HepG2 (cell line): ENCODE data around the gene NLE1. TPM values are rescaled to one million over a fixed set of nuclear protein-coding genes. Genes with fewer than 3 reads are reported as not detected.

Experiments
- EHMT2 ChIP-seq: fragments of 200-600 bp; sonication (generic); IDR thresholded peaks from 2 replicates; pipeline ENCODE4 v1.7.0; 2017; ENCODE audit warnings: antibody characterized with exemption, low read depth, low read length, borderline replicate concordance
- EZH2 ChIP-seq: conservative IDR thresholded peaks from 2 replicates; pipeline ENCODE4 v1.6.1; 2012; ENCODE audit warnings: mild to moderate bottlenecking, low read depth, low read length, moderate library complexity
- GATA4 ChIP-seq: sonication (generic); IDR thresholded peaks from 2 replicates; pipeline ENCODE4 v1.6.1; 2016; ENCODE audit warnings: antibody characterized with exemption, low read depth, borderline replicate concordance
- JDP2 ChIP-seq: sonication (generic); formaldehyde crosslinking; IDR thresholded peaks from 2 replicates; pipeline ENCODE4 v1.8.1; 2022; ENCODE audit warnings: missing genetic modification reagents, borderline replicate concordance
- JUND ChIP-seq: sonication (generic); formaldehyde crosslinking; IDR thresholded peaks from 2 replicates; pipeline ENCODE4 v1.8.0; 2022; ENCODE audit warnings: mild to moderate bottlenecking, missing genetic modification reagents
- KDM5B ChIP-seq: sonication (generic); formaldehyde crosslinking; IDR thresholded peaks from 2 replicates; pipeline ENCODE4 v1.4.0; 2020; ENCODE audit warnings: missing genetic modification reagents, mild to moderate bottlenecking, borderline replicate concordance
- KMT2B ChIP-seq: IDR thresholded peaks from 2 replicates; pipeline ENCODE4 v1.6.1; 2016; ENCODE audit warnings: missing genetic modification reagents, missing compliant biosample characterization
- MTA1 ChIP-seq: sonication (generic); formaldehyde crosslinking; IDR thresholded peaks from 2 replicates; pipeline ENCODE4 v1.4.0; 2020; ENCODE audit warnings: missing genetic modification reagents, mild to moderate bottlenecking, borderline replicate concordance
- MZF1 ChIP-seq: sonication (generic); formaldehyde crosslinking; IDR thresholded peaks from 2 replicates; pipeline ENCODE4 v1.8.1; 2023; ENCODE audit warnings: mild to moderate bottlenecking, missing genetic modification reagents, borderline replicate concordance
- SIN3A ChIP-seq: IDR thresholded peaks from 2 replicates; pipeline ENCODE4 v1.6.1; 2011; ENCODE audit warnings: low read depth, mild to moderate bottlenecking, control low read depth, low read length, borderline replicate concordance
- TEAD2 ChIP-seq: sonication (generic); formaldehyde crosslinking; IDR thresholded peaks from 2 replicates; pipeline ENCODE4 v1.9.0; 2021; ENCODE audit warnings: missing genetic modification reagents
- ZNF124 ChIP-seq: sonication (generic); formaldehyde crosslinking; IDR thresholded peaks from 2 replicates; pipeline ENCODE4 v1.4.0; 2020; ENCODE audit warnings: missing genetic modification reagents
- ZNF24 ChIP-seq: fragments of 450-650 bp; IDR thresholded peaks from 2 replicates; pipeline ENCODE4 v1.6.1; 2017; ENCODE audit warnings: antibody characterized with exemption, mild to moderate bottlenecking
- ZNF558 ChIP-seq: sonication (generic); formaldehyde crosslinking; IDR thresholded peaks from 2 replicates; pipeline ENCODE4 v1.9.0; 2022; ENCODE audit warnings: mild to moderate bottlenecking, missing genetic modification reagents, borderline replicate concordance
- ZNF792 ChIP-seq: IDR thresholded peaks from 2 replicates; pipeline ENCODE4 v1.6.1; 2016
- polyA plus RNA-seq, 8 experiments: library from polyadenylated mRNA; depleted of rRNA in 3 of 8; stranded (reverse) in 7 of 8; unstranded in 1 of 8; fragments of >200 nt; fragmentation: Illumina TruSeq in 4 of 8; extraction: Trizol in 4 of 8; gene quantifications; 2 replicates each; pipeline versions ENCODE4 v1.2.1 to v1.2.3, GENCODE V29; 2011 to 2016; ENCODE audit warnings: low read depth in 4 of 8, missing spikeins in 1 of 8, mixed read lengths in 1 of 8; ENCODE audit not compliant: insufficient read depth in 1 of 8
- total RNA-seq, 5 experiments: library from RNA; depleted of rRNA; stranded (reverse); fragments of >200 nt; fragmentation: Illumina TruSeq; extraction: Trizol; gene quantifications; 2 replicates each; pipeline ENCODE4 v1.2.3, GENCODE V29; 2016; ENCODE audit warnings: low read depth in 1 of 5
- TF ChIP-seq, protein P1 (sequence below): sonication (generic); formaldehyde crosslinking; IDR thresholded peaks from 2 replicates; pipeline ENCODE4 v1.4.0; 2020; ENCODE audit warnings: missing genetic modification reagents
- TF ChIP-seq, protein P2 (sequence below): sonication (generic); formaldehyde crosslinking; IDR thresholded peaks from 2 replicates; pipeline ENCODE4 v1.9.0; 2021; ENCODE audit warnings: missing genetic modification reagents, borderline replicate concordance
- TF ChIP-seq, protein P3 (sequence below): sonication (generic); formaldehyde crosslinking; IDR thresholded peaks from 2 replicates; pipeline ENCODE4 v1.4.0; 2020; ENCODE audit warnings: missing genetic modification reagents; ENCODE audit errors: not compliant biosample characterization
- TF ChIP-seq, protein P4 (sequence below): sonication (generic); formaldehyde crosslinking; IDR thresholded peaks from 2 replicates; pipeline ENCODE4 v1.4.0; 2020; ENCODE audit warnings: missing genetic modification reagents, borderline replicate concordance
- TF ChIP-seq, protein P5 (sequence below): sonication (generic); formaldehyde crosslinking; IDR thresholded peaks from 2 replicates; pipeline ENCODE4 v1.5.0; 2020; ENCODE audit warnings: missing genetic modification reagents

Gene NLE1
- total and polyA plus RNA-seq, 2 of the 13 experiments (the other 11 are each of a cell fraction or from before 2014, with no cell fraction given): 20.3 to 34.5 TPM

DNA sequence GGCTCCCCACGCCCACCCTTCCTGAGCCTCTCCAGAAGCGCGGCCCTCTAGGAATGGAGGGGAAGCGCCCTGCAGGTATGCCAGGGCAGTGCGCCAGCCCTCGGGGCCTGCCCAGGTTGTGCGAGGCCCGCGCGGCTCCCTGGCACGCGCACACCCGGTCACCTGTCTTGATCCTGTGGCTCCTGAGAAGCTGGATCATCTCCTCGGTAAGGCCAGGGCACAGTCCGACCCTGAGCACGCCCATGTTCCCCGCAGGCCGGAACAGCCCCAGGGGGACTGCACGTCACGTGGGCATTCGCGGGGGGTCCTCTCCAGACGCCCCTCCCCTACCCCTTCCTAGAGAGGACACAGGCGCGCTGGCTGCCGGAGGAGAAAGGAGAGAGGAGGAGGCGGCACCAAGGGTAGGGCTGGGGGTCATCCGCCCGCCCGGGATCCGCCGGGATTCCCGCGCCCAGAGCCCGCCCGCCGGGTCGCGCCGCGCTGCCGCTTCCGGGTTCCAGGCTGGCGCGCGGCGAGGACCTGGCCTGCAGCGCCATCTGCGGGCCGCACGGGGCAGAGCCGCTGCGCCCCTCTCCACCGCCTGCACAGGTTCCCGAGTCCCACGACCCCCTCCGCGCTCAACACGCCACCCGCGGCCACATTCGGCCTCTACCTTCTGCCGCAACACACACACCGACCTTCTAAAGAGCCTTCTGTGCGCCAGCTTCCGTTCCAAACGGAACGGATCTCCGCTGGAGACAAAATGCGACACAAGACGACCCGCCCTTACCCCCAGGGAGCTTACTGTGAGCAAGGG, 22.5 kb downstream of the NLE1 start, which contains the start of gene RAD51D (continued):
- TF ChIP-seq, protein P1, sequence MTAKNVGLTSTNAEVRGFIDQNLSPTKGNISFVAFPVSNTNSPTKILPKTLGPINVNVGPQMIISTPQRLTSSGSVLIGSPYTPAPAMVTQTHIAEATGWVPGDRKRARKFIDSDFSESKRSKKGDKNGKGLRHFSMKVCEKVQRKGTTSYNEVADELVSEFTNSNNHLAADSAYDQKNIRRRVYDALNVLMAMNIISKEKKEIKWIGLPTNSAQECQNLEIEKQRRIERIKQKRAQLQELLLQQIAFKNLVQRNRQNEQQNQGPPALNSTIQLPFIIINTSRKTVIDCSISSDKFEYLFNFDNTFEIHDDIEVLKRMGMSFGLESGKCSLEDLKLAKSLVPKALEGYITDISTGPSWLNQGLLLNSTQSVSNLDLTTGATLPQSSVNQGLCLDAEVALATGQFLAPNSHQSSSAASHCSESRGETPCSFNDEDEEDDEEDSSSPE (CRISPR knock-in tag): peak; percentile 91
- TF ChIP-seq, protein P2, sequence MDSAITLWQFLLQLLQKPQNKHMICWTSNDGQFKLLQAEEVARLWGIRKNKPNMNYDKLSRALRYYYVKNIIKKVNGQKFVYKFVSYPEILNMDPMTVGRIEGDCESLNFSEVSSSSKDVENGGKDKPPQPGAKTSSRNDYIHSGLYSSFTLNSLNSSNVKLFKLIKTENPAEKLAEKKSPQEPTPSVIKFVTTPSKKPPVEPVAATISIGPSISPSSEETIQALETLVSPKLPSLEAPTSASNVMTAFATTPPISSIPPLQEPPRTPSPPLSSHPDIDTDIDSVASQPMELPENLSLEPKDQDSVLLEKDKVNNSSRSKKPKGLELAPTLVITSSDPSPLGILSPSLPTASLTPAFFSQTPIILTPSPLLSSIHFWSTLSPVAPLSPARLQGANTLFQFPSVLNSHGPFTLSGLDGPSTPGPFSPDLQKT (CRISPR knock-in tag): no peak
- TF ChIP-seq GATA4: no peak
- no peak for TF ChIP-seq ZNF124 (CRISPR knock-in tag)
- TF ChIP-seq EZH2: no peak
- TF ChIP-seq, protein P3, sequence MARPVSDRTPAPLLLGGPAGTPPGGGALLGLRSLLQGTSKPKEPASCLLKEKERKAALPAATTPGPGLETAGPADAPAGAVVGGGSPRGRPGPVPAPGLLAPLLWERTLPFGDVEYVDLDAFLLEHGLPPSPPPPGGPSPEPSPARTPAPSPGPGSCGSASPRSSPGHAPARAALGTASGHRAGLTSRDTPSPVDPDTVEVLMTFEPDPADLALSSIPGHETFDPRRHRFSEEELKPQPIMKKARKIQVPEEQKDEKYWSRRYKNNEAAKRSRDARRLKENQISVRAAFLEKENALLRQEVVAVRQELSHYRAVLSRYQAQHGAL (CRISPR knock-in tag): no peak
- TF ChIP-seq, protein P4, sequence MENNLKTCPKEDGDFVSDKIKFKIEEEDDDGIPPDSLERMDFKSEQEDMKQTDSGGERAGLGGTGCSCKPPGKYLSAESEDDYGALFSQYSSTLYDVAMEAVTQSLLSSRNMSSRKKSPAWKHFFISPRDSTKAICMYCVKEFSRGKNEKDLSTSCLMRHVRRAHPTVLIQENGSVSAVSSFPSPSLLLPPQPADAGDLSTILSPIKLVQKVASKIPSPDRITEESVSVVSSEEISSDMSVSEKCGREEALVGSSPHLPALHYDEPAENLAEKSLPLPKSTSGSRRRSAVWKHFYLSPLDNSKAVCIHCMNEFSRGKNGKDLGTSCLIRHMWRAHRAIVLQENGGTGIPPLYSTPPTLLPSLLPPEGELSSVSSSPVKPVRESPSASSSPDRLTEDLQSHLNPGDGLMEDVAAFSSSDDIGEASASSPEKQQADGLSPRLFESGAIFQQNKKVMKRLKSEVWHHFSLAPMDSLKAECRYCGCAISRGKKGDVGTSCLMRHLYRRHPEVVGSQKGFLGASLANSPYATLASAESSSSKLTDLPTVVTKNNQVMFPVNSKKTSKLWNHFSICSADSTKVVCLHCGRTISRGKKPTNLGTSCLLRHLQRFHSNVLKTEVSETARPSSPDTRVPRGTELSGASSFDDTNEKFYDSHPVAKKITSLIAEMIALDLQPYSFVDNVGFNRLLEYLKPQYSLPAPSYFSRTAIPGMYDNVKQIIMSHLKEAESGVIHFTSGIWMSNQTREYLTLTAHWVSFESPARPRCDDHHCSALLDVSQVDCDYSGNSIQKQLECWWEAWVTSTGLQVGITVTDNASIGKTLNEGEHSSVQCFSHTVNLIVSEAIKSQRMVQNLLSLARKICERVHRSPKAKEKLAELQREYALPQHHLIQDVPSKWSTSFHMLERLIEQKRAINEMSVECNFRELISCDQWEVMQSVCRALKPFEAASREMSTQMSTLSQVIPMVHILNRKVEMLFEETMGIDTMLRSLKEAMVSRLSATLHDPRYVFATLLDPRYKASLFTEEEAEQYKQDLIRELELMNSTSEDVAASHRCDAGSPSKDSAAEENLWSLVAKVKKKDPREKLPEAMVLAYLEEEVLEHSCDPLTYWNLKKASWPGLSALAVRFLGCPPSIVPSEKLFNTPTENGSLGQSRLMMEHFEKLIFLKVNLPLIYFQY (CRISPR knock-in tag): no peak; the same call in none of the 2 replicates
- no peak for TF ChIP-seq TEAD2 (CRISPR knock-in tag)
- no peak for TF ChIP-seq EHMT2
- no peak for TF ChIP-seq ZNF792 (CRISPR knock-in tag)
- TF ChIP-seq SIN3A: 0 out of 2 replicates have a peak, but pooled peaks have one; percentile 25
- TF ChIP-seq KDM5B (CRISPR knock-in tag): peak; percentile 51; the same call in 1 of the 2 replicates
- no peak for TF ChIP-seq MZF1 (CRISPR knock-in tag)
- TF ChIP-seq, protein P5, sequence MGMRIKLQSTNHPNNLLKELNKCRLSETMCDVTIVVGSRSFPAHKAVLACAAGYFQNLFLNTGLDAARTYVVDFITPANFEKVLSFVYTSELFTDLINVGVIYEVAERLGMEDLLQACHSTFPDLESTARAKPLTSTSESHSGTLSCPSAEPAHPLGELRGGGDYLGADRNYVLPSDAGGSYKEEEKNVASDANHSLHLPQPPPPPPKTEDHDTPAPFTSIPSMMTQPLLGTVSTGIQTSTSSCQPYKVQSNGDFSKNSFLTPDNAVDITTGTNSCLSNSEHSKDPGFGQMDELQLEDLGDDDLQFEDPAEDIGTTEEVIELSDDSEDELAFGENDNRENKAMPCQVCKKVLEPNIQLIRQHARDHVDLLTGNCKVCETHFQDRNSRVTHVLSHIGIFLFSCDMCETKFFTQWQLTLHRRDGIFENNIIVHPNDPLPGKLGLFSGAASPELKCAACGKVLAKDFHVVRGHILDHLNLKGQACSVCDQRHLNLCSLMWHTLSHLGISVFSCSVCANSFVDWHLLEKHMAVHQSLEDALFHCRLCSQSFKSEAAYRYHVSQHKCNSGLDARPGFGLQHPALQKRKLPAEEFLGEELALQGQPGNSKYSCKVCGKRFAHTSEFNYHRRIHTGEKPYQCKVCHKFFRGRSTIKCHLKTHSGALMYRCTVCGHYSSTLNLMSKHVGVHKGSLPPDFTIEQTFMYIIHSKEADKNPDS: no peak
- TF ChIP-seq KMT2B: peak; percentile 31; the same call in 1 of the 2 replicates
- TF ChIP-seq JUND (CRISPR knock-in tag): 0 out of 2 replicates have a peak, but pooled peaks have one; percentile 30
- no peak; the same call in 1 of the 2 replicates for TF ChIP-seq JDP2 (CRISPR knock-in tag)
- TF ChIP-seq ZNF558: no peak
- 0 out of 2 replicates have a peak, but pooled peaks have one; percentile 42 for TF ChIP-seq ZNF24
- TF ChIP-seq MTA1 (CRISPR knock-in tag): peak; percentile 55; the same call in 1 of the 2 replicates
